NCI-H1930 (cell line): ENCODE measurements around the gene TBC1D12.

Experiments used
- DNase-seq, 2 experiments: peaks; one replicate each; lab custom pipeline; 2025; lab: John Stamatoyannopoulos, UW

The TBC1D12 gene

GRCh38 chr10:94407668-94408067, 5.3 kb downstream of the TBC1D12 start:
- no peak for DNase-seq

GRCh38 chr10:94409021-94409657, 6.8 kb downstream of the TBC1D12 start:
- DNase-seq: no peak

- no peak for DNase-seq
Observed at GRCh38 chr10:94411304-94411703, 9.0 kb downstream of the TBC1D12 start.

GRCh38 chr10:94412449-94412848, 10.1 kb downstream of the TBC1D12 start:
- no peak for DNase-seq

GRCh38 chr10:94413361-94413760, 11.0 kb downstream of the TBC1D12 start:
- no peak for DNase-seq

GRCh38 chr10:94416896-94417295, 14.6 kb downstream of the TBC1D12 start:
- DNase-seq: no peak

- no peak for DNase-seq
Observed at GRCh38 chr10:94417321-94417720, 15.0 kb downstream of the TBC1D12 start.

- DNase-seq: no peak
Observed at GRCh38 chr10:94420516-94420915, 18.2 kb downstream of the TBC1D12 start.

GRCh38 chr10:94420998-94421528, 18.7 kb downstream of the TBC1D12 start:
- no peak for DNase-seq

- DNase-seq: no peak
Observed at GRCh38 chr10:94423627-94424026, 21.3 kb downstream of the TBC1D12 start.

- DNase-seq: no peak
Observed at GRCh38 chr10:94424714-94425337, 22.5 kb downstream of the TBC1D12 start.

GRCh38 chr10:94425942-94426341, 23.6 kb downstream of the TBC1D12 start:
- no peak for DNase-seq

- DNase-seq: no peak
Observed at GRCh38 chr10:94427166-94427565, 24.8 kb downstream of the TBC1D12 start.

- no peak for DNase-seq
Observed at GRCh38 chr10:94428766-94429707, 26.7 kb downstream of the TBC1D12 start.

- DNase-seq: no peak
Observed at GRCh38 chr10:94430701-94431100, 28.4 kb downstream of the TBC1D12 start.

GRCh38 chr10:94432443-94432842, 30.1 kb downstream of the TBC1D12 start:
- DNase-seq: no peak

- DNase-seq: no peak
Observed at GRCh38 chr10:94439275-94439861, 37.0 kb downstream of the TBC1D12 start.

- DNase-seq: no peak
Observed at GRCh38 chr10:94440096-94440495, 37.8 kb downstream of the TBC1D12 start.

- DNase-seq: no peak
Observed at GRCh38 chr10:94443047-94443446, 40.7 kb downstream of the TBC1D12 start.

- DNase-seq: no peak
Observed at GRCh38 chr10:94443549-94443948, 41.2 kb downstream of the TBC1D12 start.

- DNase-seq: no peak
Observed at GRCh38 chr10:94450782-94451181, 48.4 kb downstream of the TBC1D12 start.

GRCh38 chr10:94451883-94452519, 49.7 kb downstream of the TBC1D12 start:
- no peak for DNase-seq
